ENCODE results near the gene HIC1.

Gene HIC1

GRCh38 chr17:2068031-2068518 lies 13.2 kb downstream of the HIC1 start:
- peaks cover 48% of the 10 kb centered on the region for H3K36me3 ChIP-seq
- TF ChIP-seq CTCF (IDR thresholded peaks at IDR 0.05; ENCODE audit: low read depth, low read length), result no peak
- no peak for DNase-seq
- peak overlapping the region; percentile 94 for H3K27ac ChIP-seq
- H3K9me3 ChIP-seq (ENCODE audit: severe bottlenecking), result no peaks in the 10 kb centered on the region
- H3K27me3 ChIP-seq (ENCODE audit: insufficient read depth, low read depth, severe bottlenecking), result no peaks in the 10 kb centered on the region
- H3K4me3 ChIP-seq (ENCODE audit: low read depth, low read length), result no peak overlapping the region

DNA sequence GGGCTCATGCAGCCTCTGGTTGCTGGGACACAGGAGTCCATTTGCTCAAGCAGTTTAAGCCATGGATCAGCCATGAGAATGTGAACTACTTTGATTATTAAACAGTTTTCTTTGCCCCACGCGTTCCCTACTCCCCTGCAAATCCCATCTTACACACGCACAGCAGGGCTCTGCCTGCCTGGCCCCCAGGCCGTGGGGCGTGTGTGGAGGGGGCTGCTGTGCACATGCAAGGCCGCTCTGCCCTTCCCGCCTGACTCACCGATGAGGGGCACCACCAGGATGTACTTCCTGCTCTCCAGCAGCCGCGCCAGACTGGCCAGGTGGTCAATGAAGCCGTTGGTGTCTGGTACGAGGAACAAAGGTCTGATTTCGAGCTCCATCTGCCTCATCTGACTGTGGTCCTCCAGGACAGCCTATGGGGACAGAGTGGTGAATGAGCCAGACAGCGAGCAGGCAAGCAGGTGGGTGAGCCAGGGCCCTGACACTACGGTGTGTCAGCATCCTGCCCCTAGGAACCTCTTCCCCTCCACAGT lies 13.7 kb downstream of the HIC1 start:
- peak; percentile 90 for DNase-seq
- H3K27ac ChIP-seq, result peak overlapping the region; percentile 94
- TF ChIP-seq CTCF (IDR thresholded peaks at IDR 0.05; ENCODE audit: low read depth, low read length), result no peak
- peaks cover 43% of the 10 kb centered on the region for H3K36me3 ChIP-seq
- no peak overlapping the region for H3K4me3 ChIP-seq (ENCODE audit: low read depth, low read length)
- H3K27me3 ChIP-seq (ENCODE audit: insufficient read depth, low read depth, severe bottlenecking), result no peaks in the 10 kb centered on the region
- H3K9me3 ChIP-seq (ENCODE audit: severe bottlenecking), result no peaks in the 10 kb centered on the region

DNA sequence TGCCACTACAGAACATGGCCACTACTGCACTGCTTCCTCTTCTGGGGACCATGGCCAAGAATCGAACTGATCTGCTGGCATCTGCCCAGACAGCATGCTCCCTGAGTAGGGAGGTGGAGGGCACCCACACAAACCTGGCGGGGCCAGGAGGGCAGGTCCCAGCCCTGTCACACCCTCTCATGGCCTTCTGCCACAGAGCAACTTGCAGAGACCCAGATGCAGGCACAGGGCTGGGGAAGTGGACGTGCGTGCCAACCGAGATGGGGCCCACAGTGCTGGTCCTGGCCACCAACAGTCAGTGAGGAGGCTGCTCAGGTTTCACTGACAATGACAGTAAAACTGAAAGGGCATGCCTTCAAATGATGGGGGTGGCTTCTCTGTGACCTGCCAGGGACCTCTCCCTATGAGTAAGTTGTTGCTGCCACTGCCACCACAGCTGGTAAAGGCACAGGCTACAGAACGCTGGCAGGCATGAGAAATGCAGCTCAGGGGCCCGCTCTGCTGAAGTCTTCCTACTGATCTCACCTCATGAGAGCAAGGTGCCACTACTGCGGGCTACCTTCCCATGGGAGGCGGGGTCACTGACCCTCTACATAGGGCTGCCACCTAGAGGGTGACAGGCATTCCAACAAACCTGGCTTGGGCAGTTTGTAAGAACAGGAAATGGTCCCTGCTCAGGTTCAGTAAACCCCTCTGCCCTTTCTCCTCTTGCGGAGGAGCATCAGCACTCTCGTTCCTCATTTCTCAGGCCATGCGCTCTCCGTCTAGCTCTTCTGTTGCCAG lies 15.5 kb downstream of the HIC1 start:
- Histone ChIP-seq H3K36me3 (peaks cover 31% of the 10 kb centered on the region), H3K4me3 (ENCODE audit: low read depth, low read length) (no peak overlapping the region), H3K27me3 (ENCODE audit: insufficient read depth, low read depth, severe bottlenecking) (no peaks in the 10 kb centered on the region), H3K9me3 (ENCODE audit: severe bottlenecking) (no peaks in the 10 kb centered on the region), H3K27ac (peak overlapping the region; percentile 94)
- TF ChIP-seq CTCF (IDR thresholded peaks at IDR 0.05; ENCODE audit: low read depth, low read length), result peak; percentile 47
- no peak for DNase-seq

DNA sequence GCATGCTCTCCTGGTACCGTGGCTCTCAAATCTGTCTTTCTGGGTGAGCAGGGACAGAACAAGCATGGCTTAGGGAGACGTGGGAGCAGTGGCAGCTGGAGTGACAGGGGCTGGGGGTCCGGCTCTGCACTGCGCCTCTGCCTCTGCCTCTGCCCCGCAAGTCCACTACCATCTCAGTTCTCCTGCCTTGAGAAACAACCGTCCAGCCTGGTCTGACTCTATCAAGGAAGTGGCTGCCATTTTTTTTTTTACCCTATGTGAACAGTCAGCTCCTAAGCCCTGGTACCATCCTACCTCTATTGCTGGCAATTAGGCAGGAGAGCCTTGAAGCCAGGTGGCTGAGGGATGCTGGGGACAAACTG lies 16.1 kb downstream of the HIC1 start:
- DNase-seq, result no peak
- TF ChIP-seq CTCF (IDR thresholded peaks at IDR 0.05; ENCODE audit: low read depth, low read length), result no peak
- Histone ChIP-seq H3K27me3 (ENCODE audit: insufficient read depth, low read depth, severe bottlenecking) (no peaks in the 10 kb centered on the region), H3K4me3 (ENCODE audit: low read depth, low read length) (no peak overlapping the region), H3K27ac (no peak overlapping the region), H3K36me3 (peaks cover 25% of the 10 kb centered on the region), H3K9me3 (ENCODE audit: severe bottlenecking) (no peaks in the 10 kb centered on the region)

GRCh38 chr17:2071455-2072281 lies 16.8 kb downstream of the HIC1 start:
- Histone ChIP-seq H3K27ac (no peak overlapping the region), H3K27me3 (ENCODE audit: insufficient read depth, low read depth, severe bottlenecking) (no peaks in the 10 kb centered on the region), H3K9me3 (ENCODE audit: severe bottlenecking) (no peaks in the 10 kb centered on the region), H3K4me3 (ENCODE audit: low read depth, low read length) (no peak overlapping the region), H3K36me3 (peaks cover 24% of the 10 kb centered on the region)
- no peak for TF ChIP-seq CTCF (IDR thresholded peaks at IDR 0.05; ENCODE audit: low read depth, low read length)
- no peak for DNase-seq

Measured in WERI-Rb-1 (cell line).